ENCODE data around the gene PNCK. TPM values are rescaled to one million over a fixed set of nuclear protein-coding genes. Genes with fewer than 3 reads are reported as not detected.

Gene PNCK
- total and polyA plus RNA-seq, 2 of the 13 experiments (the other 11 are each of a cell fraction or from before 2014, with no cell fraction given) = 33.1 TPM; not detected in 1

GRCh38 chrX:153623310-153624029, 50.1 kb downstream of the PNCK start (continued):
- TF ChIP-seq MLX (CRISPR knock-in tag; IDR thresholded peaks at IDR 0.05) (peak; percentile 15; the same call in 1 of the 2 replicates), CENPBD1 (CRISPR knock-in tag; IDR thresholded peaks at IDR 0.05; ENCODE audit: borderline replicate concordance, low read depth) (no peak), ZFP91 (CRISPR knock-in tag; IDR thresholded peaks at IDR 0.05; ENCODE audit: borderline replicate concordance) (0 out of 2 replicates have a peak, but pooled peaks have one; percentile 59), ERF (CRISPR knock-in tag; IDR thresholded peaks at IDR 0.05) (no peak), MBD4 (IDR thresholded peaks at IDR 0.05; ENCODE audit: borderline replicate concordance, low read length) (no peak), ZNF773 (CRISPR knock-in tag; IDR thresholded peaks at IDR 0.05; ENCODE audit: borderline replicate concordance) (no peak), SMAD9 (CRISPR knock-in tag; IDR thresholded peaks at IDR 0.05) (no peak), HBP1 (CRISPR knock-in tag; IDR thresholded peaks at IDR 0.05; ENCODE audit: low read depth) (no peak), KLF13 (CRISPR knock-in tag; IDR thresholded peaks at IDR 0.05) (no peak), ZNF225 (CRISPR knock-in tag; IDR thresholded peaks at IDR 0.05) (no peak), GTF2F1 (IDR thresholded peaks at IDR 0.05; ENCODE audit: low read length) (no peak), MXD1 (CRISPR knock-in tag; IDR thresholded peaks at IDR 0.05) (peak; percentile 45; the same call in 1 of the 2 replicates), ZNF782 (CRISPR knock-in tag; IDR thresholded peaks at IDR 0.05; ENCODE audit: borderline replicate concordance) (no peak), KDM2A (CRISPR knock-in tag; IDR thresholded peaks at IDR 0.05; ENCODE audit: borderline replicate concordance, low read depth) (peak; percentile 15; the same call in 1 of the 2 replicates), PLSCR1 (CRISPR knock-in tag; IDR thresholded peaks at IDR 0.05; ENCODE audit: borderline replicate concordance) (no peak), FOSL1 (CRISPR knock-in tag; IDR thresholded peaks at IDR 0.05; ENCODE audit: borderline replicate concordance) (no peak), ZNF281 (CRISPR knock-in tag; IDR thresholded peaks at IDR 0.05; ENCODE audit: borderline replicate concordance) (peak; percentile 87), ZNF720 (CRISPR knock-in tag; IDR thresholded peaks at IDR 0.05) (no peak)

All from HepG2 (cell line).